HepG2 (cell line): ENCODE results near the gene ANKRD22. TPM values are rescaled to one million over a fixed set of nuclear protein-coding genes. Genes with fewer than 3 reads are reported as not detected.

Experiments used
- ATAC-seq: fragments of 200-7000 bp; cut with Tn5 transposase; 3 replicates; pipeline ENCODE4 v1.9.1; 2020; ENCODE audit warnings: mild to moderate bottlenecking, moderate library complexity
- BruUV-seq: library from RNA; stranded (reverse); fragments of 400-500 nt; replicated peaks from 2 replicates; lab custom pipeline; 2021; lab: Mats Ljungman, UMichigan
- CTCF ChIA-PET: fragments of 300-600 bp; formaldehyde crosslinking; extraction: SDS; loops from one replicate; lab custom pipeline; 2021; ENCODE audit warnings: low total read pairs, inconsistent platforms, low intra/inter-chr PET ratio; lab: Yijun Ruan, JAX
- POLR2A ChIA-PET: fragments of 350-600 bp; sonication (Branson Sonifier 250); formaldehyde crosslinking; loops from one replicate; lab custom pipeline; 2020; ENCODE audit warnings: antibody characterized with exemption, inconsistent platforms; lab: Yijun Ruan, JAX
- DNase-seq: peaks from one replicate; pipeline ENCODE4 v3.0.0-alpha.2; 2015; ENCODE audit warnings: low spot score
- FAIRE-seq: peaks from 3 replicates; lab custom pipeline; 2011; peaks lifted over from hg19 to GRCh38; lab: Jason Lieb, UNC
- H2AFZ ChIP-seq: one replicate; pipeline ENCODE4 v1.6.1; 2011; ENCODE audit warnings: low read length, inconsistent platforms
- H3K27ac ChIP-seq: fragments of 300-600 bp; 3 replicates; pipeline ENCODE4 v1.8.0; 2011; ENCODE audit warnings: mixed run types, mild to moderate bottlenecking, mixed read lengths, low read length, inconsistent platforms; ENCODE audit not compliant: insufficient read depth; ENCODE audit errors: extremely low read length
- H3K27me3 ChIP-seq, 2 experiments: fragments of 200-600 bp in 1 of 2; 2 replicates in 1 of 2; 3 replicates in 1 of 2; pipeline versions ENCODE4 v1.6.0 to v1.8.0; 2011; ENCODE audit warnings: low read length in 2 of 2, mild to moderate bottlenecking in 2 of 2, moderate library complexity in 2 of 2, inconsistent platforms in 1 of 2; ENCODE audit not compliant: insufficient read depth in 2 of 2, control insufficient read depth in 1 of 2
- H3K36me3 ChIP-seq, 2 experiments: fragments of 200-600 bp in 1 of 2; replicated peaks in 1 of 2; 2 replicates in 1 of 2; 3 replicates in 1 of 2; pipeline versions ENCODE4 v1.5.1 to v1.8.0; 2011; ENCODE audit warnings: low read length in 2 of 2, inconsistent platforms in 1 of 2; ENCODE audit not compliant: insufficient read depth in 2 of 2, control insufficient read depth in 1 of 2
- H3K4me1 ChIP-seq: 2 replicates; pipeline ENCODE4 v1.5.1; 2012; ENCODE audit warnings: low read length, inconsistent platforms; ENCODE audit not compliant: insufficient read depth
- H3K4me2 ChIP-seq: 2 replicates; pipeline ENCODE4 v1.6.0; 2011; ENCODE audit warnings: low read depth, low read length, inconsistent platforms
- H3K4me3 ChIP-seq, 3 experiments: fragments of 200-600 bp in 1 of 3; sonication (generic), shearing (Covaris generic) in 1 of 3; replicated peaks in 1 of 3; 2 replicates each; pipeline ENCODE4 v1.5.1; 2011 to 2016; ENCODE audit warnings: low read length in 3 of 3, inconsistent platforms in 2 of 3, low read depth in 2 of 3, mild to moderate bottlenecking in 2 of 3, control low read depth in 1 of 3, mixed read lengths in 1 of 3; ENCODE audit not compliant: insufficient read depth in 1 of 3
- H3K79me2 ChIP-seq: one replicate; pipeline ENCODE4 v1.6.1; 2011; ENCODE audit warnings: low read length, inconsistent platforms; ENCODE audit not compliant: insufficient read depth
- H3K9ac ChIP-seq: 2 replicates; pipeline ENCODE4 v1.6.0; 2011; ENCODE audit warnings: mild to moderate bottlenecking, low read depth, low read length, inconsistent platforms; ENCODE audit not compliant: insufficient read depth
- H3K9me3 ChIP-seq: 2 replicates; pipeline ENCODE4 v1.5.1; 2012; ENCODE audit warnings: mild to moderate bottlenecking, low read length
- H4K20me1 ChIP-seq: 2 replicates; pipeline ENCODE4 v1.6.0; 2011; ENCODE audit warnings: inconsistent platforms, mild to moderate bottlenecking, low read length, moderate library complexity; ENCODE audit not compliant: insufficient read depth
- ATF7 ChIP-seq, 2 experiments: fragments of 450-650 bp in 1 of 2; sonication (generic) in 1 of 2; formaldehyde crosslinking in 1 of 2; IDR thresholded peaks; 2 replicates each; pipeline versions ENCODE4 v1.4.0 to v1.6.1; 2016 to 2020; ENCODE audit warnings: antibody characterized with exemption in 1 of 2, mild to moderate bottlenecking in 1 of 2, missing genetic modification reagents in 1 of 2
- KLF16 ChIP-seq, 2 experiments: sonication (generic) in 1 of 2; formaldehyde crosslinking in 1 of 2; IDR thresholded peaks; 2 replicates each; pipeline versions ENCODE4 v1.6.1 to v1.8.0; 2016 to 2023; ENCODE audit warnings: missing genetic modification reagents in 2 of 2, missing compliant biosample characterization in 1 of 2
- ZMAT3 ChIP-seq: sonication (generic); formaldehyde crosslinking; conservative IDR thresholded peaks from 2 replicates; pipeline ENCODE4 v1.7.0; 2021; ENCODE audit warnings: missing genetic modification reagents
- WGBS: methylation state at CpG from one replicate; pipeline ENCODE4 v1.1.6; 2017; ENCODE audit warnings: low lambda C conversion rate; 5-methylcytosine and 5-hydroxymethylcytosine counted together
- in situ Hi-C: cut with HindIII; loops from 2 replicates; pipeline ENCODE4 v1.10.0; 2017; ENCODE audit warnings: low pct_unique_long_range_greater_than_20kb; ENCODE audit not compliant: extremely low pct_ligation_motif_present
- intact Hi-C: fragments of 100-400 bp; cut with micrococcal nuclease; formaldehyde crosslinking; loops from one replicate; pipeline ENCODE4 v1.10.0; 2022; ENCODE audit not compliant: unreplicated experiment
- polyA plus RNA-seq, 8 experiments: library from polyadenylated mRNA; depleted of rRNA in 3 of 8; stranded (reverse) in 7 of 8; unstranded in 1 of 8; fragments of >200 nt; fragmentation: Illumina TruSeq in 4 of 8; extraction: Trizol in 4 of 8; gene quantifications; 2 replicates each; pipeline versions ENCODE4 v1.2.1 to v1.2.3, GENCODE V29; 2011 to 2016; ENCODE audit warnings: low read depth in 4 of 8, missing spikeins in 1 of 8, mixed read lengths in 1 of 8; ENCODE audit not compliant: insufficient read depth in 1 of 8
- total RNA-seq, 5 experiments: library from RNA; depleted of rRNA; stranded (reverse); fragments of >200 nt; fragmentation: Illumina TruSeq; extraction: Trizol; gene quantifications; 2 replicates each; pipeline ENCODE4 v1.2.3, GENCODE V29; 2016; ENCODE audit warnings: low read depth in 1 of 5
- TF ChIP-seq, protein P1 (sequence below): IDR thresholded peaks from 2 replicates; pipeline ENCODE4 v1.6.1; 2018; ENCODE audit warnings: missing genetic modification reagents

The ANKRD22 gene
- total and polyA plus RNA-seq, 2 of the 13 experiments (the other 11 are each of a cell fraction or from before 2014, with no cell fraction given) = not detected

- no peak for TF ChIP-seq KLF16 (CRISPR knock-in tag; IDR thresholded peaks at IDR 0.05)
- TF ChIP-seq ATF7 (IDR thresholded peaks at IDR 0.05) = no peak
- TF ChIP-seq ATF7 (CRISPR knock-in tag; IDR thresholded peaks at IDR 0.05) = no peak
- TF ChIP-seq ZMAT3 = no peak
- TF ChIP-seq, protein P1, sequence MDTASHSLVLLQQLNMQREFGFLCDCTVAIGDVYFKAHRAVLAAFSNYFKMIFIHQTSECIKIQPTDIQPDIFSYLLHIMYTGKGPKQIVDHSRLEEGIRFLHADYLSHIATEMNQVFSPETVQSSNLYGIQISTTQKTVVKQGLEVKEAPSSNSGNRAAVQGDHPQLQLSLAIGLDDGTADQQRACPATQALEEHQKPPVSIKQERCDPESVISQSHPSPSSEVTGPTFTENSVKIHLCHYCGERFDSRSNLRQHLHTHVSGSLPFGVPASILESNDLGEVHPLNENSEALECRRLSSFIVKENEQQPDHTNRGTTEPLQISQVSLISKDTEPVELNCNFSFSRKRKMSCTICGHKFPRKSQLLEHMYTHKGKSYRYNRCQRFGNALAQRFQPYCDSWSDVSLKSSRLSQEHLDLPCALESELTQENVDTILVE = no peak
- H4K20me1 ChIP-seq = no peaks in the 10 kb centered on the region
- H3K4me3 ChIP-seq = no peak within 1 kb of the TSS
- H3K4me1 ChIP-seq = no peaks in the 10 kb centered on the region
- ChIA-PET CTCF (no interaction called here), POLR2A (no interaction called here)
- no peaks in the 10 kb centered on the region for H3K36me3 ChIP-seq
- H2AFZ ChIP-seq = no peak within 1 kb of the TSS
- H3K27me3 ChIP-seq = no peaks in the 10 kb centered on the region; a peak in 1 of 5 replicates
- H3K9me3 ChIP-seq = no peaks in the 10 kb centered on the region
- H3K9ac ChIP-seq = no peak within 1 kb of the TSS
- ATAC-seq = no peak
- no peak for DNase-seq
- in situ Hi-C loops = no loop called here
- 5% methylated on average over 2 of the region's 2 CpGs for WGBS
- FAIRE-seq = no peak
- no peaks in the 10 kb centered on the region for H3K79me2 ChIP-seq
- intact Hi-C loops = no loop called here
- no peak within 1 kb of the TSS for H3K4me2 ChIP-seq
- no peak within 1 kb of the TSS for H3K27ac ChIP-seq
- no TSS peak for BruUV-seq
Observed at GRCh38 chr10:88802523-88803285, 48.9 kb downstream of the ANKRD22 start, which contains the start of gene LIPM. LIPM (plus strand) TSS chr10:88802730; CDS start chr10:88802897, 167 bp downstream.
